SK-N-SH treated with all-trans-retinoic acid at 6 μM for 48 hours (cell line): ENCODE data around the gene COPZ2.
A peak's percentile ranks its signal among the peaks of the same experiment; 100 is the strongest.

Experiments used
- ARNTL ChIP-seq: fragments of 450-650 bp; formaldehyde crosslinking; IDR thresholded peaks from 2 replicates; pipeline ENCODE4 v1.5.0; 2020; ENCODE audit warnings: low read depth, mild to moderate bottlenecking, moderate library complexity, borderline replicate concordance
- BACH2 ChIP-seq: fragments of 250-450 bp; sonication (Bioruptor Pico); IDR thresholded peaks from 2 replicates; pipeline ENCODE4 v1.9.0; 2021; ENCODE audit warnings: mild to moderate bottlenecking, borderline replicate concordance
- CSDC2 ChIP-seq: fragments of 250-450 bp; sonication (Bioruptor Pico); IDR thresholded peaks from 2 replicates; pipeline ENCODE4 v1.5.0; 2020; ENCODE audit warnings: mild to moderate bottlenecking, moderate library complexity
- OSR1 ChIP-seq: fragments of 250-450 bp; sonication (Bioruptor Pico); IDR thresholded peaks from 2 replicates; pipeline ENCODE4 v1.8.0; 2022; ENCODE audit warnings: moderate library complexity, mild to moderate bottlenecking, inconsistent platforms
- PPARA ChIP-seq: fragments of 250-450 bp; sonication (Bioruptor Pico); IDR thresholded peaks from 2 replicates; pipeline ENCODE4 v1.5.0; 2020; ENCODE audit warnings: mild to moderate bottlenecking, borderline replicate concordance
- RARB ChIP-seq: fragments of 250-450 bp; sonication (Bioruptor Pico); IDR thresholded peaks from 2 replicates; pipeline ENCODE4 v1.8.0; 2021; ENCODE audit warnings: mild to moderate bottlenecking, moderate library complexity
- ZFP3 ChIP-seq: fragments of 250-450 bp; sonication (Bioruptor Pico); IDR thresholded peaks from 2 replicates; pipeline ENCODE4 v1.5.0; 2020; ENCODE audit warnings: mild to moderate bottlenecking, moderate library complexity
- ZFP30 ChIP-seq: fragments of 450-650 bp; formaldehyde crosslinking; IDR thresholded peaks from 2 replicates; pipeline ENCODE4 v1.5.0; 2022; ENCODE audit warnings: mild to moderate bottlenecking, moderate library complexity
- TF ChIP-seq, protein P1 (sequence below): fragments of 250-450 bp; sonication (Bioruptor Pico); IDR thresholded peaks from 2 replicates; pipeline ENCODE4 v1.8.0; 2020; ENCODE audit warnings: mild to moderate bottlenecking, moderate library complexity, borderline replicate concordance
- TF ChIP-seq, protein P2 (sequence below): fragments of 250-450 bp; sonication (Bioruptor Pico); IDR thresholded peaks from 2 replicates; pipeline ENCODE4 v1.5.1; 2020; ENCODE audit warnings: low read depth, mild to moderate bottlenecking, moderate library complexity

DNA sequence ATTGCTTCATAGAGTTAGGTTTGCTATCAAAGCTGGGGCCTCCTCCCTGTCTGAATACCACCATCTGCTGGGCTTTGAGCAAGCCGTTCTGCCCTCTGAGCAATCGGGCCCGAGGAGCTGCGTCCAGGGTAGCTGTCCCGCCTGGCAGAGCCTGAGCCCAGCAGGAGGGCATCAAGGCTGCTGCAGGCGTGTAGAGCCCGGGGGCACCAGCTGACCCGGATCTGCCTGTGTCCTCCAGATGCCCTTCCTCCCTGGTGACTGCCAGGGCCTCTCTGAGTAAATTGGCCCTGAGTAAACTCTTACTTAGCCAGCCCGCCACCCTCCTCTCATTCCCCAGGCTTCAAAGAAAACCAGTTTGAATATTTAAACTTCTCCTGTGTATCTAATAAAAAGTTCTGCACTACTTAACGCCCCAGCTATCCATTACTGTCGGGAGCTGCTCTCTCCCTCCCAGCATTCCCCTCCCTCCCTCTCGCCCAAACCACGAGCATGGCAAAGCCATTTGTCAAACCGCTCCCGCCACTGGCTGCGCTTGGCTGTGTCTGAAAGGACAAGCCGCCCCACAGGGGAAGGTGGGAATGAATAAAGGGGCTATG is 50.3 kb downstream of the COPZ2 start:
- TF ChIP-seq, protein P1, sequence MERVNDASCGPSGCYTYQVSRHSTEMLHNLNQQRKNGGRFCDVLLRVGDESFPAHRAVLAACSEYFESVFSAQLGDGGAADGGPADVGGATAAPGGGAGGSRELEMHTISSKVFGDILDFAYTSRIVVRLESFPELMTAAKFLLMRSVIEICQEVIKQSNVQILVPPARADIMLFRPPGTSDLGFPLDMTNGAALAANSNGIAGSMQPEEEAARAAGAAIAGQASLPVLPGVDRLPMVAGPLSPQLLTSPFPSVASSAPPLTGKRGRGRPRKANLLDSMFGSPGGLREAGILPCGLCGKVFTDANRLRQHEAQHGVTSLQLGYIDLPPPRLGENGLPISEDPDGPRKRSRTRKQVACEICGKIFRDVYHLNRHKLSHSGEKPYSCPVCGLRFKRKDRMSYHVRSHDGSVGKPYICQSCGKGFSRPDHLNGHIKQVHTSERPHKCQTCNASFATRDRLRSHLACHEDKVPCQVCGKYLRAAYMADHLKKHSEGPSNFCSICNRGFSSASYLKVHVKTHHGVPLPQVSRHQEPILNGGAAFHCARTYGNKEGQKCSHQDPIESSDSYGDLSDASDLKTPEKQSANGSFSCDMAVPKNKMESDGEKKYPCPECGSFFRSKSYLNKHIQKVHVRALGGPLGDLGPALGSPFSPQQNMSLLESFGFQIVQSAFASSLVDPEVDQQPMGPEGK = no peak
- no peak for TF ChIP-seq ARNTL (CRISPR knock-in tag)
- TF ChIP-seq, protein P2, sequence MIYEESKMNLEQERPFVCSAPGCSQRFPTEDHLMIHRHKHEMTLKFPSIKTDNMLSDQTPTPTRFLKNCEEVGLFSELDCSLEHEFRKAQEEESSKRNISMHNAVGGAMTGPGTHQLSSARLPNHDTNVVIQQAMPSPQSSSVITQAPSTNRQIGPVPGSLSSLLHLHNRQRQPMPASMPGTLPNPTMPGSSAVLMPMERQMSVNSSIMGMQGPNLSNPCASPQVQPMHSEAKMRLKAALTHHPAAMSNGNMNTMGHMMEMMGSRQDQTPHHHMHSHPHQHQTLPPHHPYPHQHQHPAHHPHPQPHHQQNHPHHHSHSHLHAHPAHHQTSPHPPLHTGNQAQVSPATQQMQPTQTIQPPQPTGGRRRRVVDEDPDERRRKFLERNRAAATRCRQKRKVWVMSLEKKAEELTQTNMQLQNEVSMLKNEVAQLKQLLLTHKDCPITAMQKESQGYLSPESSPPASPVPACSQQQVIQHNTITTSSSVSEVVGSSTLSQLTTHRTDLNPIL = no peak
- no peak for TF ChIP-seq RARB (CRISPR knock-in tag)
- no peak for TF ChIP-seq OSR1 (CRISPR knock-in tag)
- TF ChIP-seq ZFP30 (CRISPR knock-in tag) = peak; percentile 26; the same call in 1 of the 2 replicates
- 0 out of 2 replicates have a peak, but pooled peaks have one; percentile 35 for TF ChIP-seq ZFP3 (CRISPR knock-in tag)
- TF ChIP-seq CSDC2 (CRISPR knock-in tag) = no peak
- TF ChIP-seq PPARA (CRISPR knock-in tag) = peak; percentile 83; the same call in 1 of the 2 replicates
- no peak for TF ChIP-seq BACH2 (CRISPR knock-in tag)
